Thoracic aorta (tissue), 2 donors: Measurements from ENCODE around the gene SCGB2B2. TPM values are rescaled to one million over a fixed set of nuclear protein-coding genes. Genes with fewer than 3 reads are reported as not detected.
A peak's percentile ranks its signal among the peaks of the same experiment; 100 is the strongest.

Experiments used
- ATAC-seq: fragments of 150-250 bp; one replicate; pipeline ENCODE4 v1.8.0; 2017; ENCODE audit warnings: low read depth; ENCODE audit not compliant: insufficient number of reproducible peaks, low FRiP score
- DNase-seq: peaks from one replicate; pipeline ENCODE4 v3.0.0-alpha.2; 2020; ENCODE audit warnings: low spot score
- H3K27ac ChIP-seq, 2 donors: fragments of 200-600 bp; sonication (generic); 1 replicate in 1 of 2; 2 replicates in 1 of 2; pipeline ENCODE4 v1.5.1; 2016; ENCODE audit warnings: mild to moderate bottlenecking in 2 of 2, moderate library complexity in 2 of 2
- H3K27me3 ChIP-seq: fragments of 200-600 bp; sonication (generic); replicated peaks from 2 replicates; pipeline ENCODE4 v1.6.0; 2016; ENCODE audit warnings: mild to moderate bottlenecking; ENCODE audit not compliant: insufficient read depth
- H3K36me3 ChIP-seq: fragments of 200-600 bp; sonication (generic); one replicate; pipeline ENCODE4 v1.5.1; 2016
- H3K4me1 ChIP-seq, 2 donors: fragments of 200-600 bp; sonication (generic); 1 replicate in 1 of 2; 2 replicates in 1 of 2; pipeline versions ENCODE4 v1.5.1 to v1.6.0; 2016; ENCODE audit warnings: low read depth in 2 of 2, mild to moderate bottlenecking in 1 of 2; ENCODE audit not compliant: control insufficient read depth in 1 of 2
- H3K4me3 ChIP-seq: fragments of 200-600 bp; sonication (generic); 2 replicates; pipeline ENCODE4 v1.5.1; 2016; ENCODE audit warnings: mild to moderate bottlenecking
- H3K9me3 ChIP-seq: fragments of 200-600 bp; sonication (generic); 2 replicates; pipeline ENCODE4 v1.5.1; 2016
- total RNA-seq, 2 donors: library from RNA; depleted of rRNA; stranded (reverse); fragments of >200 nt; gene quantifications; one replicate each; pipeline versions ENCODE4 v1.1.0 to v1.2.3, GENCODE V29; 2016
- TF ChIP-seq, protein P1 (sequence below): fragments of 200-600 bp; sonication (generic); IDR thresholded peaks from one replicate; pipeline ENCODE4 v1.5.1; 2019; ENCODE audit warnings: antibody characterized with exemption

The SCGB2B2 gene
- total RNA-seq, 2 donors from 2014 or later = 0.41 to 1.1 TPM

DNA sequence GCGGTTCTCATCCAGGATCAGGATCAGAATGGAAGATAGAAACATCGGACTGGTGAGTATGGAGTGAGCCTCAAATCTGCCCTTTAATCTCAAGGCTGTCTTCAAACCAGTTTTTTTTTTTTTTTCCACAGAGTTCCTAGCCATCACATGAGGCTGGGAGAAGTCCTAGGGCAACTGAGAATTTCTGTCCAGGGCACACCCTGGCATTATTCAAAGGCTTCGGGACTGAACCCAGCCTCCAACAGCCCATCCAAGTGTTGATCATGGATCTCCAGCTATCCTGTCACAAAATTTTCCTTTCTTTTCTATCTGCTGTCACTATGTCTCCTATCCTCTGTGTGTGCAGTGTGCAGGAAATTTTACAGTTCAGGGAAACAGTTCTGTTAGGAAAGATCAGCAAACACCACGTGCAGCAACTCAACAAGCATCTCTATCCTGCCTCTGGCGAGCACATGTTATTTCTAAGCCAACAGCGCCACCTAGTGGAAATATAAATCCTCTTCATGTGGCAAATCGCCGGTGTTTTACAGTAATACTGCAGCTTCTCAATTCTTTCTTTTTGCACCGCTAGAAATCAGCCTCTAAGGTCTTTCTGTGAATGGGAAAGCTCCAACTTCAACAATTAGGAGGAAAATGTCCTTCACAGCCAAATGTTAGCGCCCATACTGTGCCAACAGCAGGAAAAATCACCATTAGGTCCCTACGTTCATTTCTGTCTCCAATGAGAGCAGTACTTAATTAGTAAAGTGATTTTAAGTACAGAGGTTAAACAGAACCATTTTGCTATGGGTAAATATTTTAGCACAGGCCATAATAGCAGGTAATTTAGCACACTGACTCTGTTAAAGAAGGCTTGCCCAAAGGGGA is 35.7 kb upstream of the SCGB2B2 start:
- Histone ChIP-seq H3K4me3 (no peak overlapping the region), H3K27ac (no peak overlapping the region), H3K27me3 (no peaks in the 10 kb centered on the region), H3K9me3 (no peaks in the 10 kb centered on the region), H3K4me1 (no peaks in the 10 kb centered on the region), H3K36me3 (no peaks in the 10 kb centered on the region)
- ATAC-seq (no peak), DNase-seq (no peak)
- TF ChIP-seq, protein P1, sequence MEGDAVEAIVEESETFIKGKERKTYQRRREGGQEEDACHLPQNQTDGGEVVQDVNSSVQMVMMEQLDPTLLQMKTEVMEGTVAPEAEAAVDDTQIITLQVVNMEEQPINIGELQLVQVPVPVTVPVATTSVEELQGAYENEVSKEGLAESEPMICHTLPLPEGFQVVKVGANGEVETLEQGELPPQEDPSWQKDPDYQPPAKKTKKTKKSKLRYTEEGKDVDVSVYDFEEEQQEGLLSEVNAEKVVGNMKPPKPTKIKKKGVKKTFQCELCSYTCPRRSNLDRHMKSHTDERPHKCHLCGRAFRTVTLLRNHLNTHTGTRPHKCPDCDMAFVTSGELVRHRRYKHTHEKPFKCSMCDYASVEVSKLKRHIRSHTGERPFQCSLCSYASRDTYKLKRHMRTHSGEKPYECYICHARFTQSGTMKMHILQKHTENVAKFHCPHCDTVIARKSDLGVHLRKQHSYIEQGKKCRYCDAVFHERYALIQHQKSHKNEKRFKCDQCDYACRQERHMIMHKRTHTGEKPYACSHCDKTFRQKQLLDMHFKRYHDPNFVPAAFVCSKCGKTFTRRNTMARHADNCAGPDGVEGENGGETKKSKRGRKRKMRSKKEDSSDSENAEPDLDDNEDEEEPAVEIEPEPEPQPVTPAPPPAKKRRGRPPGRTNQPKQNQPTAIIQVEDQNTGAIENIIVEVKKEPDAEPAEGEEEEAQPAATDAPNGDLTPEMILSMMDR = peak; percentile 78

DNA sequence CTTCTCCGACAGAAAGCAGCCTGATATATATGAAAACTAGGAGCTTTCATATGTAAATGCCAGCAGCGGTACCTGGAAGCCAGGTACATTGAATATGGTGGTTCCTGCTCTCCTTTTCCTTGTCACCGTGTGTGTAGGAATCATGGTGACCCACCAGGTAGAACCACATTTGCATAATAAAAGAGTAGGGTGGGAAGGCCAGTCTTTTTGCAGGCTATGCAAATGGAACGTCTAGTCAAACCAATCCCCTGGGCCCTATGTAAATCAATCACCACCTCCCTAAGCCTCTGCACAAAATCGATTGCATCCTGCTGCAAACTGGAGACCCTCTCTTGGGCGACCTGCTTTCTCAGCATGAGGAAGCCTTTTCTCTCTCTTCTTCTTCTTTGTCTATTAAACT is 34.9 kb upstream of the SCGB2B2 start:
- no peak overlapping the region for H3K4me3 ChIP-seq
- no peak overlapping the region for H3K27ac ChIP-seq
- H3K4me1 ChIP-seq = no peaks in the 10 kb centered on the region
- no peaks in the 10 kb centered on the region for H3K36me3 ChIP-seq
- H3K27me3 ChIP-seq = no peaks in the 10 kb centered on the region
- ATAC-seq (no peak), DNase-seq (no peak)
- TF ChIP-seq, protein P1 = no peak
- H3K9me3 ChIP-seq = peaks cover 4% of the 10 kb centered on the region

DNA sequence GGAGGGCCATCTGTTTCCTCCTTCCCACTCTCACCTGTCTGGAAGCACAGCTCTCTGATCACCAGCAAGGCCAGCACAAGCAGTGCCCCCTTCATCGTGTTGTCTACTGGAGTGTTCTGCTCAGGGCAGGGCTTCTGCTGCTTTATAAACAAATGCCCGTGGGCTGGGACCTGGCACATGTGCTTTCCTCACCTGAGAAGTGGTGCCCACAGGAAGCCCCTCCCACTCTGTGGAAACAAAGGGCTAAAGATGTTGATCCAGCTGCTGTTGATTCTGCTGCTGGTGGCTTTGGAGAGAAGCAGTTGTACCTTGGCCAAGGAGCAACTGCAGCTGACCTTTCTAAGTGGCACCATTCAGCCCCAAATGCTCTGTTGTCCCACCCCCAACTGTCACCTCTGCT is 30.7 kb upstream of the SCGB2B2 start:
- H3K9me3 ChIP-seq = peaks cover 4% of the 10 kb centered on the region
- DNase-seq (no peak), ATAC-seq (no peak)
- H3K27ac ChIP-seq = no peak overlapping the region
- no peaks in the 10 kb centered on the region for H3K27me3 ChIP-seq
- no peaks in the 10 kb centered on the region for H3K4me1 ChIP-seq
- no peak overlapping the region for H3K4me3 ChIP-seq
- no peaks in the 10 kb centered on the region for H3K36me3 ChIP-seq
- TF ChIP-seq, protein P1 = no peak

DNA sequence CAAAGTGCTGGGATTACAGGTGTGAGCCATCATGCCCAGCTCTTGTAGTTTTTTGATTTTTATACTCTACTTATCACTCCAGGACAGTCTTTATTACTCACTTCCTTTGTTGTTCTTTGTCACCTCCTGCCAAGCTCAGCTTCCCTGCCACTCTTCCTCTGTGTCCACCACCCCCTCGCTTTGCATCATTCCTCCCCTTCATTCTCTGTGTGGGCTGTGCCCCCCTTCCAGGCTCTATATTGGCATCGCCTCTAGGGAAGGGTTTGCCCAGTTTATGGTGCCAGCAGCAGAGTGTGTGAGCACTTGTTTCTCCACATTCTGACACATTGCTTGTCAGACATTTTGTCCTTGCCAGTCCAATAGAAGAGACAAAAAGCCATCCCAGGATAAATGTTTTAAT is 15.6 kb upstream of the SCGB2B2 start:
- no peak overlapping the region for H3K4me3 ChIP-seq
- peaks cover 2% of the 10 kb centered on the region for H3K9me3 ChIP-seq
- H3K36me3 ChIP-seq = no peaks in the 10 kb centered on the region
- ATAC-seq (no peak), DNase-seq (no peak)
- no peaks in the 10 kb centered on the region for H3K27me3 ChIP-seq
- H3K4me1 ChIP-seq = no peaks in the 10 kb centered on the region
- TF ChIP-seq, protein P1 = no peak
- no peak overlapping the region for H3K27ac ChIP-seq

DNA sequence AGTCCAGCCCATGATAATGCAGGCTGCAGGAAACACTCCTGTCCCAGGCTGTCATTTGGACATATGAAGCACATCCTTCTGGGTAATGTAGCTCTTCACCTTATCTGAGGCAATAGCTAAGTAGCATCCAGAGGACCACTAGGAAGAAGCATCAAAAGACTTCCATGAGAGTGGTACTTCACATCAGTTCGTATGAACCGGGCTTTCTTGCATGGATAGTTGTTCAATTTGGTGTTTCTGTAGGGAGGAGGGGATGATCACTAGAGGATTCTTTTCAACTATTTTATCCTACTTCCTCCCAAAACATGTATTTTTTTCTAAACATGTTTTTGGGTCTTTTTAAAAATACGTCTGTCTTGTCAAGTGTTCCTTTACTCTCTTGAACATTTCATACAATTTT is 13.4 kb upstream of the SCGB2B2 start:
- ATAC-seq = no peak
- Histone ChIP-seq H3K4me3 (no peak overlapping the region), H3K9me3 (peaks cover 24% of the 10 kb centered on the region), H3K27me3 (no peaks in the 10 kb centered on the region), H3K4me1 (no peaks in the 10 kb centered on the region), H3K36me3 (no peaks in the 10 kb centered on the region), H3K27ac (no peak overlapping the region)
- TF ChIP-seq, protein P1 = no peak
- no peak for DNase-seq
